NCI-H82 treated with DMSO at 0.1 percent for 48 hours (cell line): ENCODE data around the gene SSBP3.

Source experiments
- DNase-seq: peaks from one replicate; lab custom pipeline; 2025; ENCODE audit not compliant: unreplicated experiment; lab: John Stamatoyannopoulos, UW

The SSBP3 gene

DNA sequence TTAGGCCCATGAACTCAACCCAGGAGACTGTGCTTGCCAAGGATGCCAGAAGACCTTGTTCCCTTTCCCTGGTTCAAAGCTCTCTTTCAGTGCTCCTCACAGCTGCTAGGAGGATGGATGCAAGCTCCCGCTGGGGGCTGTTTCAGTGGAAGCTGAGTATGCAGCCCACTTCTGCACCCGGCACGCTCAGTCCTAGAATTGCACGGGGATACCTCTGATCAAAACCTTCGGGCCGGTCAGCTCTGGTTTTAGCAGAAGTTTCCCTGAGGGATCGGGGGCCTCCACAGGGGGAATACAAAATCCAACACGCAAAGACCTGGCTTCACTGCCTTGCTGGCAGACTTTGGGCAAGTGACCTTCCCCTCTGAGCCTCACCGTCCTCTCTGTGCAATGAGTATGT lies 4.2 kb upstream of the SSBP3 start:
- DNase-seq = no peak

DNA sequence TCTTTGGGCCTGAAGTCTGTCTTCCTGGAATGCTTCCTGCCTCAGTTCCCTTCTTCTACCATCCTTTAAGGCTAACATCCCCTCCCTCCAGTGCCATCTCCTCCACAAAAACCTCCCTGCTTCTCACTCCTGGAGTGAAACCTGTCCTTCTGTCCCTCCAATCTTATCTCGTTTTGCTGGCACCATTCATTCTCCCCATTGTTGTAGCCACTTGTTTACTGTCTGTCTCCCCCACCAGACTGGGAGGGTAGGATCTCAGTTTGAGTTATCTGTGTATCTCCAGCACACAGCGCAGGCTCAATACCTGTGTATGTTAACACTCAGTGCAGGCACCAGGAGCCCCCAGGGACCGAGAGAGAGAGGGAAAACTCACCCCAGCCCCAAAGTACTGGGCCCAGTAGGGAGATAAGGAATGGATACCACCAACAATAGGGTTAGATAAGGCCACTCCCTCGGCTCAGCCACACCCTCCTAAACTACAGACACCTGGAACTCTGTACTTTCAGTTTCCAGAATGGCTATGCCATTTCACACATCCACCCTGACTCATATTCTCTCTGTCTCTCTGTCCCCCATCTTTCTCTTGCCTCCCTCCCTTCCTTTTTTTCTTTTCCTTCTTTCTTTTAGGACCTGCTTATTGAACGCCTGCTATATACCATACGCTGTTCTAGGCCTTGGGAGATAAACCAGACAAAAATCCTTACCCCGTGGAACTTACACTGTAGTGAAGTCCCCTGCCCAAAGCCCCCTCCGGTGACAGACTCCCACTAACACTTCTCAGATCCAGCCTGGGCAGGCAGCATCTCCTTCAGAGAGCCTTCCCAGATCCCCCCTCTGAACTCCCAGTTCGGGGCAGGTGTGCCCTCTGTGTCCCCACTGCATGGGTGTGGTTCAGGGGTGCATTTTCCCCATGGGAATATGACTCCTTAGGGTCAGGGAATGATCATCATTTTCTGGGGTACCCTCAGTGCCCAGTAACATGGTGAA lies 3.3 kb upstream of the SSBP3 start:
- no peak for DNase-seq

DNA sequence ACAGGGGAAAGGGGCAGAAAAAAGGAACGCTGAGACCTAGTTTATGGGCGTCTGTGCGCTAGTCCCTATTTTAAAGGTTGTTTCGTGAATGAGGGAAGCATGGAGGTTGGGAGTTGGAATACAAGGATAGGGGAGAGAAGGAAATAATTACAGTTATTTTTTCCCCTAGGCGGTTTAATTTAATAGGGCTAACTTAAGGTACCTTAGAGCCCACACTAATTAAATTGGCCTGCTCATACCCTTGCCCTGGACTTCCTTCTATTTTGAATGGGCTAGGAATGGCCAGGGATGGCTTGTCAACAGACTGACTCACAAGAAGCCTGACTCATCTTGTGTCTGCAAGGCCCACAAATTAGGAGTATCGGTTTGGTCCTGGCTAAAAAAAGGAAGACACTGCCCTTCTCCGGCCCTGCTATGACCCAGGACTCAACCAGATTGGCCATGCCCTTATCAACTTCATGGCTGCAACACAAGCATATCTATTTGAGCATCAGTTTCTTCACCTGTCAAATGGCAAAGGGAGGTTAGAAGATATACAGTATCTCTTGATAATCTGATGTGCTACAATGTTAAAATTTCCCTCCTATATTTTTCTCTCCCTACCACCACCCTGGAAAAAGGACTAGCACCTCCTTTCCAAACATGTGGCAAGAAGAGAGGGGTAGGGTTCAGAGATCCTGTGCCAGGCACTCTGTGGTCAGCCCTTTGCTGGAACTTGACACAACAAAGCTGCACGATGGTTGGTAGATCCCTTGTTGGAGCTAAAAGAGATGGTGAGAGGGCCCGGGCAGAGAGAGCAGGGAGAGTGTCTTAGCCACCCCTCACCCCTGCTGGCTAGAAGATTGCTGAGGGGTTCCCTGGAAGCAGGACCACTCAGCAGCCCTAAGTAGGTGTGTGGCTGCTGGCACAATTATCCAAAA lies 2.2 kb upstream of the SSBP3 start:
- DNase-seq = no peak

DNA sequence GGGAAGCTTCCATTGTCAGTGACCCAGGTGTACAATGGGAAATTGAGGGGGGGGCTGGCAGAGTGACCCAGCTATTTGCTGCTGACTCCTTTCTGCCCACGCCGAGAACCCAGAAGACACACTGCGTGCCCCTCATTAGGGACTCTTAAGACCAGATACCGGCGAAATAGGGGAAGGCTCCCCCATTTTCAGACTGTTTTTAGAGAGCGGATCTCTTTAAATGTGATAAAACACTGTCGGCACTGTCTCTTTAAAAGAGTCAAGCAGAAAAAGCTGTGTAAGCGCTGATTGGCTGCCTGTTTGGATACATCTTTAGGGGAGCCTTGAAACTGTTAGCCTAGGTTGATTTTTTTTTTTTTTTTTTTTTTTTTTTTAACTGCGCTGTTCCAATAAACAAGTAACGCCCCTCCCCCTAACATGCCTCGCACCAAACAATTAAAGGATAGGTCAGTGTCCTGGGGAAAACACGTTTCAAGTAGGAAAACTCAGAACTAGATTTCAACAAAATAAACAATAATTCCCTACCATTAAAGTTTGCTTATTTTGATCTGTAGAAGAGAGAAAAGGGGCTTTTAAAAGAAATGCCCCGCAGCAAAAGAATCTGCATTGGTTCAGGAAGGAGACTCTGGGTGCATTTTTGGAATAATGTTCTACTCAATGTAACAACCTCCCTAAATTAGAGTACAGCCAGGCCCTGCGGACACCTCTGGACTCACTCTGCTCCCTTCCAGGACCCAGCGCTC lies 1.4 kb upstream of the SSBP3 start:
- DNase-seq = peak; percentile 93

DNA sequence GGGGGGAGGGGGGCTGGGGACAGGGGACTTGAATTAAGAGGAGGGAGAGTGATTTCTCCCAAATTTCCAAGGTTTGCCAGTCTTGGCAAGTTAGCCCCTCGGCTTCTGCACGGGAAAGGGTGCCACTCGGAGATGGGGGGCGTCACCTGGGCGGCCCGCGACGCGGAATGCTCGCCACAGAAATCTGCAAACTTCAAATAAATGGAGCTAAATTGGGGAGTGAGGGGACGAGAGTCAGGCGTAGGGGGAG lies 885 bp upstream of the SSBP3 start:
- no peak for DNase-seq

DNA sequence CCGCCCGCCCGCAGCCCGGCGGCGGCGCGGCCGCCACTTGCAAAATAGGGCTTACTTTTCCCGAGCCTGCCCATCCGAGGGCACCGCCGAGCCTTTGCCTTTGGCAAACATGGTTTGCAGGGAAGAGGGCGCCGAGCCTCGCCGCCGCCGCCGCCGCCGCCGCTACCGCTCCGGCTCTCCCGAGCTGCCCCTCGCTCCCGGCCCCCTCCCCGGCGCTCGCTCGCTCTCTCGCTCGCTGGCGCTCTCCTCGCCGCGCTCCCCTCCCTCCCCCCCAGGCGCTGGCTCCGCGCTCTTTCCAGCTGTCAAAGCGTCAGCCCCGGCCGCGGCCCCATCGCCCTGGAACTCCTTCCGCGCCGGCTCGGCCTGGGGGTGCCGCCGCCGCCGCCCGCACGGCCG lies 298 bp downstream of the SSBP3 start:
- DNase-seq = no peak

DNA sequence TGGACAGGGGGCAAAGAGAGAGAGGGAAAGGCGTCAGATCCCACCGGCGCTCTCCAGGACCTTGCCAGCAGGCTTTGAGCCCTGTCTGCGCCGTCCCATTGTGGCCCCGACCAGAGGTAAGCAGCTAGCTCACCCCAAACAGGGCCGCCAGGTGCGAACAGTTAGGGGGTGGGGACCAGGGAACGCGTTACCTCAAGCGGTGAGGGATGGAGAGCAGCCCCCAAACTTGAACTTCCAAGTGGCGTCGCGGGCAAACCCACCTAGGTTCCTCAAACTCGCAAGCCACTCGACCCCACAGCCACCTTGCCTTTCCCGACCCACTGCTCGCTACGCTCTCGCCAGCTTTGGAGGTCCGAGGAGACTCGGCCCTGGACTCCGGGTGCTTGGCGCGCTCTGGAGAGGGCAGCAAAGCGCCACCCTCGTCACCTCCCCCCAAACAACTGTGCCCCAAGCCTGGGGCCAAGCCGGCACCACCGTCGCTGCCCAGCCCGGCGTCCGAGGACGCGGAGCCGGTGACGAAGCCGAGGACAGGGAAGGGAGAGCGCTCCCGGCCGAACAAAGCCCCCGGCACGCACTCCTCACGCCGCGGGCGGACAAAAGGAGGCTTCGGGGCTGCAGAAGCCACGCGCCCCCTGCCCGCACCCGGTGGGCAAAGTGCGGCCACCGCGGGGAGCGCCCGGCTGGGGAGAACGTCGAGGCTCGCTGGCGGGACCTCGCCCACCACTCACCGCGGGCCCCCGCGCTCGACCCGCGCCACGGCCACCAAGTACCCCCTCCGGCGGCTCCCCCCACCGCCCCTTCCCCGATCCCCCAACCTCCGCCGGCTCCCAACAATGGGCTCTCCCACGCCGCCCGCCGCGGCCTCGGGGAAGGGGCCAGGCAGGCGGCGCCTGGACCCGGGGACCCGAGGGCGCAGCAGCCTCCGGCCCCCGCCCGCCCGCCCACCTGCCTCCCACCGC lies 976 bp downstream of the SSBP3 start:
- no peak for DNase-seq

DNA sequence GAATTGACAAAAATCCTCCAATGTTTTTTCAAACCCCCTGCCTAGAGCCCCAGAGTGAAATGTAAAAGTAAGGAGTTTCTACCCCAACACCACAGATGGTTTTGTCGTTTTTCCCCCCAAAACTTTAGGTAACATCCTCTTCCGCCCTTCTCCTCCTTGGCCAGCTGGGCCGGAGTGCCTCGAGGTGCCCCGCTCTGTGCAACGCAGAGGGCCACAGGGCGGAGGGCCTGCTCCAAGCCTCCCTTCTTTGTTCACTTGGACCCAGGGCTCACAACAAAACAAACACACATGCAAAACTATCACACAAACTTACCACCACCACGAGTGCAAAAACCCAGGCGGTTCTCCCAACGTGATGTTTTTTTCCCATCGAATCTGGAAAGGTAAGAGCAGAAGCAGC lies 1.9 kb downstream of the SSBP3 start:
- DNase-seq = no peak

DNA sequence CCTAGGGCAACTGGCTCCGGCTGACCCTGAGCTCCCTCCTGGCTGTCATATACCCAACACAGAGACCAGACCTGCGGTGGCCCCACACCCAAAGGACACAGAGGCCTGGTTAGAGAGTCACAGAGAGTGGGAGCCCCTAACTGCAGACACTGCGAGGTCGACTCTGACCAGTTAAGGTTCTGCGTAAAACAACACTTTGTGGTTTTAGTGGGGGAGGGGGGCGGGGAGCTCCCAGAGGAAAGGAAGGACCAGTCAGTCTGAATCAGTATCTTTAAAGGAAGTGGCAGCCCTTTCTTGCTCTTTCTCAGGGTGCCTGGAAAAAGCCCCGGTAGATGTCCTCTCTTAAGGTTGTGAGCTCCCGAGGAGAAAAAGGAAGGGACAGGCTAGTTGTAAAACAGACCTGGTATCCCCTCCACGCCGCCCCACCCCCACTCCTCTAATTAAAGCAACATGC lies 2.4 kb downstream of the SSBP3 start:
- DNase-seq = no peak

DNA sequence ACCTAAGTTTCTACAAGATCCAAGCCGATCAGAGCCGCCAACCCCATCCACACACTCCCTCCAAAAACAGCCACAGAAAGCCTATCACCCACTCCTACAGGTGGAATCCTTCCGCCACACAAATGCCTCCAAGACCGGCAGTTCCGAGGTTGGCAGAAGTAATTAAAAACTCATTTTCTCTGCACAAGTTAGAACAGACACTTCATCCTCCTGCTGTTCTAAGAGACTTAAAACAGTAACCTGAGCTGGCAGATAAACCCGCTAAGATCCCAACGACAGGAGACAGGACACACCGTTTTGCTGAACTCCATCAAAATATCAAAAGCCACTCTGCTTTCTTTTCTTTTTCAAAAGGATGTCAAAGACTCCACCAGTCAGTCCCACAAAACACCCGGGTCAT lies 2.8 kb downstream of the SSBP3 start:
- DNase-seq = no peak

DNA sequence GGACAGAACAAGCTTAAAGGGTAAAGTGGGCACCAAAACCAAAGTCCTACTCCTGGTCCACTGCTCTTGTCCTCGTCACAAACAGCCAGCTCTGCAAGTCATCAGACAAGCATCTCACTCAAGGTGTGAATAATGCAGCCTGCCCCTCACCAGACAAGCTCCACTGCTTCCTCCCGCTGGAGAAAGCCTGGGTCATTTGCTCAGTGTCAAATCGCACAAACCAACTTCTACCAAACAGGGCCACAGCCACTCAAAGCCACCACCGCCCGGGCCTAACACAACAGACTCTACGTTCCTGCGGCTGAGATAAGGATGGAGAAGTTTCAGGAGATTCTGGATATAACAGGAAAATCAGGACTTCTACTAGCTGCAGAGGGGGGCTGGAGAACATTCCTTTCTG lies 3.3 kb downstream of the SSBP3 start:
- DNase-seq = no peak

DNA sequence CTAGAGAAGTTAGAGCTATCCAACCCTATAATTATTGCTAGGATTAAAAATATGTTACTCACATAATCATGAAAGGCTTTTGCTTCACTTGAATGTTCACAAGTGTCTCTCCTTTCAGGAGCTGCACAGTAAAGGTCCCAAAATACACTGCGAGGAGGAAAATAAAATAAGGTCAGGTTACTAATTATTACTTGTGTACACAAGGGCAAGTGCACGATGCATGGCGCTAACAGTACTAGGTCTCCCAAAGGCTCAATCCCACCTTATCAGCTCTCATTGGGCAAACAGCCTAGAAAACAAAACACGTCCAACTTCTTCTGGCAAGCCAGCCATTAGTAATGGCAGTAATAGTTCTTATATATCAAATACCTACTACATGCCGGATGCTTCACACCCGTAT lies 4.4 kb downstream of the SSBP3 start:
- no peak for DNase-seq

DNA sequence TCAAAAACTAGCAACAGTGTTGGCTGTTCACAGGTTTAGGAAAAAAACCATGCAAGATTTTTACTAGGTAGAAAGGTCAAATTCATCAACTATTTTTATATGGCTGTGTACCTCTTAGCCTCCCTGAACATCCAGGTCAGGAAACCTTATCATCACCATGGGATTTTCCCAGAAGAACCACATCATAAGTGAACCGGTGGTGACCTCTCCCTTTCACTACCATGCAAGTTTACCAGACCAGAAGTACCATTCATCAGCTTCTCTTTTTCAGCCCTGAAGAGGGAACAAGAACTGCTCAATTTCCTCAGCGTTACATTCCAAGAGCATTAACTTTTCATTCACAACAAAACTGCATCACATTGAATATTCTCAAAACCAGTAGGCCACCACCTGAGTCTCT lies 5.9 kb downstream of the SSBP3 start:
- no peak for DNase-seq

DNA sequence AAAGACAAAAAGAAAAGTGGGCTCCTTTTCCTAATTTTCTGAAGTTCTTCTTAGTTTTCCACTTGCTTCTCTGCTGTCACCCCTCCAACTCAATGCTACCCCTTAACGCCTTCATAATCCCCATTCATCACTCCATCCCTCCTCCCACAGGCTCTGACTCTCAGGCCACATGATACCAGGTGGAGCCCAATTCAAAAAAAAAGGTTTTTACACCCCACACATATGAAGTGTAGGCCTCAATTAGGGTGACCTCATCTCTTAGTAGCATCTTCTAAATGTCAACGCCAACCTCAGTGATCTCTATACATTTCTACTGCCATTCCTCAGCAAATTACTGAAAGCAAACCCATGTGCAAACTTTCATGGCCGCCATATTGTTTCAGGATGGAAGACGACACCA lies 6.4 kb downstream of the SSBP3 start:
- no peak for DNase-seq

DNA sequence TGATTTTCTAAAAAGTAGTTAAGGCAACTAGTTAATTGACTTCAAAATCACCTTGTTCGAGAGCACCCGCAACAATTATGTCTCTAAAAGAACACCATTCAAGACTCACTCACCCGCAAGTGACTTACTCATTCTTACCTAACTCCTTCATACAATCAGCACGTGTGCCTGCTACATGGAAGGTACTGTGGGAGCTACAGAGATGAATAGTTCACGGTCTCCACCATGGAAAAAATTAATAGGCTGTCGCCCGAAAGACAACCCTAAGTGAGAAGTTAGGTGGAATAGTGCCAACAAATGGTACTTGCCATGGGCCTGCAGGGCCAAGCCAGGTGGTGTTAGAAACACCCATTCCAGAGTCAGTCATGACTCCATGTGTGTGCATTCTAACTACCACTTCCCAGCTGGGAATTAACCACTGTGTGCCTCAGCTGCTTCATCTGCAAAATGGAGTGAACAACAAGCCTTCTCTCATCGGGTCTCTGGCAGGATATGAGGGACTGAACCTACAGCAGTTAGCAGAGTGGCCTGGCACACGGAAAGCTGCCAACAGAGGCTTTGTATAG lies 7.1 kb downstream of the SSBP3 start:
- no peak for DNase-seq

DNA sequence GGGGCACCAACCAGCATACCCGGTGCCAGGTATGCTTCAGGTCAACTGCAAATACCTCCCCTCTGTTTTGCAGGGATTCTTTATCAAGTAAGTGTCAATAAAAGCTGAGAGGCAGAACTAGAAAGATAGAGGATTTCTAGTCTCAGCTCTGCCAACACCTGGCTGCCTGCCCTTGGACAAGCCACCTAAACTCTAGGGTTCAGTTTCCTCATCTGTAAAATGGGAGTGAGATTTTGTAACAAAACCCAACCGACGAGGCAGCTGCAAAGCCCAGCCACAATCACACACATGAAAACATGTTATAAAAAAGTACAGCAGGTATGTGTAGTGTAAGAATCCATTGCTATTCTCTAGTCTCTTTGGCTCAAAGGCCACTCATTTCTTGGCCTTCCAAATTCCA lies 8.2 kb downstream of the SSBP3 start:
- no peak for DNase-seq

DNA sequence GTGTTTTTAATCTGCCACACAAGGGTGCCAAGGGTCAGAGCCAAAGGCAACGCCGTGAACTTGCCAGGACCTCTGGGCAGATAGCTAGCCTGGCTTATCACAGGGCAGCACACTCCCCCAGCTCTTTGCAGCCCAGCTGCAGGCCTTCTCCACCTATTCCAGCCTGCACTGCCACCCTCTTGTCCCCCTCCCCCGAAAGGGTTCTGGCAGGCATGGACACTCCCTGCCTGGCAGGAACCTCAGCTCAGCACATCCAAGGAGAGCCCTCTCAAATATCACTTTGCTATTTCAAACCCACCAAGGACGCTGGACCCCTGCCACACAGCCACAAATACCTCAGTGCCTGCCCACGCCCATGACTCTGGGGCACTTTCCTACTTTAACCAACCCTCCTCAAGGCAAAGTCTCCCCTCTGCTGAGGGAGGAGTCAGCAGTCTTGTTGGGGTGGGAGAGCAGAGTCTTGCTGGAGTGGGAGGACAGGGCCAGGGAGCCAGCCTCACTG lies 9.1 kb downstream of the SSBP3 start:
- no peak for DNase-seq

DNA sequence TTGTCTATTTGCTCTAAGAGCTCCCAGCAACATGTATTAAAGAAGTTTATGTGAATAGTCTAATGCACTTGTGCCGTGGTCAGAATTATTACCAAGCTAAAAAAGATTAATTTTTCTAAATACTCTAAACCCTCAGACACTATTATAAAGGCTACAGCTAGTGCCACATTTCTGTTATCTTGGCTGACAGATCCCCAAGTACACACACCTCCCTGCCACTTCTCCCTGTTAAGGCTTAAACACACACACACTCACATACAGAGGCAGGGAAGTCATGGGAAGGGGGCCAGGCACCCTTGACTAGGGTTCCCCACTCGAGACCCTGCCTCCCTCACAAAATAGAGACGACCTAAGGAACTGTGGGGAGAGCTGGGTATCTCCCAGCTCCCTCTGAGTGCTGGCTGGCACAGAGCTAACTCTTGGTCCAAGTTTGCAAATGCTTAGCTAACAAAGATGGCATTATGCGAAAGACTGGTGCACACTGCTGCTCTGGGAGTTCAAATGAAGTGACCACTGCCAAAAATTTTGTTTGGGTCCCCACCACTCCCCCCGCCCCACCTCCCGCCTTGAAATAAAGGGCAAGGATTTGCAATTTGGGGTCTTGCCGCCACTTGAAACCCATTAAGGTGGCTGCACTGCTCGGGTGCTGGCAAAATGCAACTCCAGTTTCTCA lies 9.8 kb downstream of the SSBP3 start:
- DNase-seq = no peak

DNA sequence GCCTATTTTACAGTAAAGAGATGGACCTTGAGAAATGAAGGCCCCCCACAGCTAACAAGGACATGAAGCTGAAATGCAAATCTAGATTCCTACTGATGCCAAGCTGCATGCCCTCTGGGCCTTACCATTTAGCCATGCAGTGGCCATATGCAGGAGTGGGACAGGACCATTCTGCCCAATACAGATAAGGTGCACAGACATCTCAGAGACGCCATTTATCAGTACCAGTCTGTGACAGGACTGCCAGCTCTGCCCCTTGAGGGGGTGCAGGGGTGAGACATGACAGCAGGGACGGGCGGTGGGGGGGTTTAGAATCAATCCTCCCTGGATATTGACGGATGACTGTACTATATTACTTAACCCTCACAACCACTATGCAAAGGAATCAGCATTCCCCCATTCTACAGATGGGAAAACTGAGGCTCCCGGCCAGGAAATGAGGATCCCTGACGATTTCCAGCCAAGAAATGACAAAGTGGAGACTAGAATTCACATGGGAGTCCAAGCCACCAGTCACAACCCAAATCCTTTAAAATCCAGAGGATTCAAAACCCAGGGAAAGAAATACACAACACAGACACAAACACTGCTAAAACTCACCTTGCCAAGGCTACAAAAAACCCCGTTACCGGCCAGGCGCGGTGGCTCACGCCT lies 10.8 kb downstream of the SSBP3 start:
- DNase-seq = no peak
